GM12892 (cell line): ENCODE data around the gene KLK2.

Experiments used
- DNase-seq: peaks from one replicate; pipeline ENCODE4 v3.0.0; 2011; ENCODE audit not compliant: insufficient read length
- FAIRE-seq: peaks from 2 replicates; lab custom pipeline; 2011; peaks lifted over from hg19 to GRCh38; lab: Jason Lieb, UNC
- POLR2A ChIP-seq: IDR thresholded peaks from 2 replicates; pipeline ENCODE4 v1.6.1; 2011; ENCODE audit warnings: low read depth, low read length, control low read depth
- POLR2AphosphoS5 ChIP-seq: IDR thresholded peaks from 2 replicates; pipeline ENCODE4 v1.6.1; 2011; ENCODE audit warnings: low read depth, low read length, control low read depth
- TAF1 ChIP-seq: IDR thresholded peaks from 2 replicates; pipeline ENCODE4 v1.6.1; 2011; ENCODE audit warnings: low read depth, mild to moderate bottlenecking, control low read depth, low read length, borderline replicate concordance

The KLK2 gene

GRCh38 chr19:50836543-50837195, 36.6 kb upstream of the KLK2 start:
- DNase-seq (no peak), FAIRE-seq (no peak)
- TF ChIP-seq TAF1 = no peak
- no peak for TF ChIP-seq POLR2AphosphoS5
- TF ChIP-seq POLR2A = no peak

- DNase-seq = no peak
These were observed 35.9 kb upstream of the KLK2 start for GRCh38 chr19:50837300-50837699.

DNA sequence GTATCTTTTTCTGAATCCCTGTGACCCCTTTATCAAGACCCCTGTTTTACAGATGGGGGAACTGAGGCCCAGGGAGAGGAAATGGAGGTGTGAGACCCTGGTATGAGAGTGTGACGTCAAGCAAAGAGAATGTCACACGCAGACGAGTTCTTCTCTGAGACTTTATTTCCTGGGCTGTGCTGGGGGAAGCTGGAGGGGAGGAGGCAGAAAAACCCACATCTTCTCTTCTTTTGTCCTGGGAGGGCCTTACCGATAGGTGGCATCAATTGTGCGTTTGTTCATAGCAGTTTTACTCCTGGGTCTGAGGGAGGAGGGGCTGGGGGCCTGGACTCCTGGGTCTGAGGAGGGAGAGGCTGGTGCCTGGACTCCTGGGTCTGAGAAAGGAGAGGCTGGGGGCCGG, 35.0 kb upstream of the KLK2 start:
- DNase-seq (no peak), FAIRE-seq (peak; percentile 40)
- TF ChIP-seq TAF1 = no peak
- no peak for TF ChIP-seq POLR2A
- TF ChIP-seq POLR2AphosphoS5 = no peak

More at GRCh38 chr19:50837300-50837699, 35.9 kb upstream of the KLK2 start:
- FAIRE-seq = no peak
- no peak for TF ChIP-seq POLR2A
- TF ChIP-seq TAF1 = no peak
- no peak for TF ChIP-seq POLR2AphosphoS5

- no peak for DNase-seq
- no peak for FAIRE-seq
- no peak for TF ChIP-seq POLR2AphosphoS5
- TF ChIP-seq POLR2A = no peak
- TF ChIP-seq TAF1 = no peak
These were observed 33.3 kb upstream of the KLK2 start for GRCh38 chr19:50839712-50840655.

DNA sequence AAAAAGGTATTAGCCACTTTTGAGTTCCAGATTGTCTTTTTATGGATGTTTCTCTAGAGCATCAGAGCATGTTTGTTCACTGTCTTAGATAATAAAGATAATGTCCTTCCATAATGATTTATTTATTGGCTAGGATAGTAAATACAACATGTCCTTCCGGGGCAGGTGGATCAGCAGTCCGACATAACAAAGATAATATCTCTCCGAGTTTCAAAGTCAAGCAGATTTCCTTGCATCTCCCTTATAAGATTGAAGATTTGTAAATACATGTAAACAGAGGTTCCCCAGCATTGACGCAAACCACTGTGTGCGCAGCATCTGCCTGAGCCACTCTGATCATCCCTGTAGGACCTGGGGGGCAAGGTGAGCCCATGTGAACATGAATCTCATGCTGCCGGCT, 31.1 kb upstream of the KLK2 start:
- FAIRE-seq = no peak
- no peak for TF ChIP-seq POLR2AphosphoS5
- TF ChIP-seq TAF1 = no peak
- no peak for TF ChIP-seq POLR2A
- no peak for DNase-seq

DNA sequence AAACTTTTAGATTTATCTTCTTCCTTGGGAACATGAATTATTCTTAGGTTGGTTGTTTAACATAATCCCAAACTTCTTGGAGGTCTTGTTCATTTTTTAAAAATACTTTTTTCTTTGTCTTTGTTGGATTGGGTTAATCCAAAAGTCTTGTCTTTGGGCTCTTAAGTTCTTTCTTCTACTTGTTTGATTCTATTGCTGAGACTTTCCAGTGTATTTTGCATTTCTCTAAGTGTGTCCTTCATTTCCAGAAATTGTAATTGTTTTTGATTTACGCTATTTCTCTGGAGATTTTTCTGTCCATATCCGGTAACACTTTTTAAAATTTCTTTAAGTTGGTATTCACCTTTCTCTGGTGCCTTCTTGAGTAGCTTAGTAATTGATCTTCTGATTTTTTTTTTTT, 30.0 kb upstream of the KLK2 start:
- TF ChIP-seq POLR2A = no peak
- TF ChIP-seq POLR2AphosphoS5 = no peak
- no peak for TF ChIP-seq TAF1
- no peak for DNase-seq
- no peak for FAIRE-seq

GRCh38 chr19:50843701-50844221, 29.5 kb upstream of the KLK2 start:
- no peak for TF ChIP-seq POLR2A
- no peak for TF ChIP-seq POLR2AphosphoS5
- TF ChIP-seq TAF1 = no peak
- DNase-seq (no peak), FAIRE-seq (no peak)

GRCh38 chr19:50844296-50844935, 28.8 kb upstream of the KLK2 start:
- DNase-seq = no peak
- no peak for FAIRE-seq
- TF ChIP-seq POLR2AphosphoS5 (no peak), TAF1 (no peak), POLR2A (no peak)

- TF ChIP-seq POLR2A (no peak), TAF1 (no peak), POLR2AphosphoS5 (no peak)
- no peak for FAIRE-seq
- DNase-seq = no peak
These were observed 22.5 kb upstream of the KLK2 start for GRCh38 chr19:50850738-50851137.

GRCh38 chr19:50851620-50852019, 21.6 kb upstream of the KLK2 start:
- DNase-seq (no peak), FAIRE-seq (no peak)
- TF ChIP-seq POLR2A (no peak), POLR2AphosphoS5 (no peak), TAF1 (no peak)

DNA sequence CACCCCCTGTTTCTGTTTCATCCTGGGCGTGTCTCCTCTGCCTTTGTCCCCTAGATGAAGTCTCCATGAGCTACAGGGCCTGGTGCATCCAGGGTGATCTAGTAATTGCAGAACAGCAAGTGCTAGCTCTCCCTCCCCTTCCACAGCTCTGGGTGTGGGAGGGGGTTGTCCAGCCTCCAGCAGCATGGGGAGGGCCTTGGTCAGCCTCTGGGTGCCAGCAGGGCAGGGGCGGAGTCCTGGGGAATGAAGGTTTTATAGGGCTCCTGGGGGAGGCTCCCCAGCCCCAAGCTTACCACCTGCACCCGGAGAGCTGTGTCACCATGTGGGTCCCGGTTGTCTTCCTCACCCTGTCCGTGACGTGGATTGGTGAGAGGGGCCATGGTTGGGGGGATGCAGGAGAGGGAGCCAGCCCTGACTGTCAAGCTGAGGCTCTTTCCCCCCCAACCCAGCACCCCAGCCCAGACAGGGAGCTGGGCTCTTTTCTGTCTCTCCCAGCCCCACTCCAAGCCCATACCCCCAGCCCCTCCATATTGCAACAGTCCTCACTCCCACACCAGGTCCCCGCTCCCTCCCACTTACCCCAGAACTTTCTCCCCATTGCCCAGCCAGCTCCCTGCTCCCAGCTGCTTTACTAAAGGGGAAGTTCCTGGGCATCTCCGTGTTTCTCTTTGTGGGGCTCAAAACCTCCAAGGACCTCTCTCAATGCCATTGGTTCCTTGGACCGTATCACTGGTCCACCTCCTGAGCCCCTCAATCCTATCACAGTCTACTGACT, 18.4 kb upstream of the KLK2 start, which contains the start of gene KLK3:
KLK3 (plus strand) TSS at position 280 of the 775 bp plus-strand sequence; CDS start at position 321, 41 bp downstream.
- no peak for TF ChIP-seq POLR2AphosphoS5
- TF ChIP-seq POLR2A = no peak
- TF ChIP-seq TAF1 = no peak
- no peak for DNase-seq
- FAIRE-seq = no peak

- TF ChIP-seq POLR2AphosphoS5 (no peak), POLR2A (no peak), TAF1 (no peak)
- DNase-seq (no peak), FAIRE-seq (no peak)
These were observed 15.9 kb upstream of the KLK2 start for GRCh38 chr19:50857366-50857765.
